CD4-positive, alpha-beta T cell treated with Interleukin-1 beta for 1 hour (primary cell): ENCODE measurements around the gene TEC.

ENCODE experiments used
- DNase-seq, 2 donors: peaks; one replicate each; pipeline ENCODE4 v3.0.0-alpha.2; 2020 to 2022

TEC gene

GRCh38 chr4:48267574-48267973 lies 2.1 kb downstream of the TEC start:
- no peak for DNase-seq

DNA sequence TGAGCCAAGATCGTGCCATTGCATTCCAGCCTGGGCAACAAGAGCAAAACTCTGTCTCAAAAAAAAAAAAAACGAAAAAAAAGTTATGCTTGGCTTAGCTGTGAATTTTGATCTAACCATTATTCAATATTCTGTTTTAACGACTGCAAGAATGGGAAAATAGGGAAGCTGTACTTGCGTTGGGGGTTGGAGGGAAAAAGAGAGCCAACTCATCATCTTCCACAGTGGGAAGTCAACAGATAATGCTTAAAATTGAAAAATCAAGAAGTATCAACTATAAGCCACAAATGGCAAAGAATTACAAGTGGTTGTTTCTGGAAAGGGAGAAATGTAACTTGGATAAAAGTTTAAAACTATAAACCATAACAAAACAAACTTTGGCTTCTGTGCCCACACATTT lies 2.9 kb downstream of the TEC start:
- no peak for DNase-seq

- DNase-seq: peak in 1 of 2 donors; percentile 4
These were observed 6.7 kb downstream of the TEC start for GRCh38 chr4:48262926-48263325.

- DNase-seq: no peak
These were observed 7.2 kb downstream of the TEC start for GRCh38 chr4:48262484-48262883.

DNA sequence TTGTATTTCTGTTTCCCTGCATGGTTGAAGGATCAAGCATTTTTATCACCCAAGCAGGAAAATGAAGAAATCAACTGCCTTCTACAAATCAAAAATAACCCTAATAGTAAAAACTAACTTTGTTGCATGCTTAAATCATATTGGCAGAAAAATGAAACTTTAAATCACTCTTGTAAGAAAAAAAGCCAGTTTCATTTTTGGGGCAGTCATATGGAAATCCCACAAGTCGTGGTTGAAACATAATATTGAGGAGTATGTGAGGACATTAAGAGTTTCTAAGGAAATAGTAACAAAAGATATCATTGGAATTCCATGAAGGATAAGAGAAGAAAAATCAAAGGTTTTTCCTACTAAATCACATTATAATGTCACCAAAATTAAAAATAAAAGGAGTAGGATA lies 8.4 kb downstream of the TEC start:
- DNase-seq: no peak

GRCh38 chr4:48259748-48260147 lies 9.9 kb downstream of the TEC start:
- no peak for DNase-seq

DNA sequence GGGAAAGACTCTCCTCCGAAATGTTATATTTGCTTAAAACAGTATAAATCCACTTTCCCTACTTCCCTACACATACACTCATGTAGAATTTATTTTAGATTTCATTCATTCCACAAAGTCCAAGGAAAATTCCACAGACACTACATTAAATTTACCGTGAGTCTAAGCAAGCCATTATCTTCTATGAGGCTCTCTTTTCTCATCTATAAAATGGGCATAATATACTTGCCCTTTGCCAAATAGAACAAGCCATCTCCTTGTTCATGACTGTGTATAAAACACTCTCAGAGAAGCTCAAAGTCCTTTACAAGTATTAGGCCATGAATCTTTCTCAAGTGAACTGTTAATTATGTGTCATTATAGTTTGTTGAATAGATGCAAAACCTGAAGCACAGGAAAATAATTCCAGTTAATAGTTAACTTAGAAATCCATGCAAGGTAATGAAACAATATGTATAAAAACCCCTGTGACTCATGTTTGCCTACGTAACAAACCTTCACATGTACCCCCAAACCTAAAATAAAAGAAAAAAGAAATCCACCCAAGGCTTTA lies 10.7 kb downstream of the TEC start:
- DNase-seq: no peak

DNA sequence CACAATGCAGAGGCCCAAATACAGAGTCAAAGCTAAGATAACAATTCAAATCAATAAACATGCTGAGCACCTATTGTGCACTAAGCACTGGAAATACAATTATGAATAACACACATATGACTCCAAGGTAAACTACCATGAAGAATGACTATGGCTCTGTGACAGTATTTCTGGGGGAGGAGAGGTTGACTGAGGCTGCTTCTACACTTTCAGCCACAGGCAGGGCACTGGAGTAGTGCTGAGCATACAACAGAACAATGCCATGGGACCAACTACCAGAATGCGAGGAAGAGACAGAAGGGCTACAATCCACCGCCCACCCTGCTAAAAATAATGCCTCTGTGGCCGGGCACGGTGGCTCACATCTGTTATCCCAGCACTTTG lies 13.7 kb downstream of the TEC start:
- no peak for DNase-seq

- no peak for DNase-seq
These were observed 14.3 kb downstream of the TEC start for GRCh38 chr4:48255072-48255958.

DNA sequence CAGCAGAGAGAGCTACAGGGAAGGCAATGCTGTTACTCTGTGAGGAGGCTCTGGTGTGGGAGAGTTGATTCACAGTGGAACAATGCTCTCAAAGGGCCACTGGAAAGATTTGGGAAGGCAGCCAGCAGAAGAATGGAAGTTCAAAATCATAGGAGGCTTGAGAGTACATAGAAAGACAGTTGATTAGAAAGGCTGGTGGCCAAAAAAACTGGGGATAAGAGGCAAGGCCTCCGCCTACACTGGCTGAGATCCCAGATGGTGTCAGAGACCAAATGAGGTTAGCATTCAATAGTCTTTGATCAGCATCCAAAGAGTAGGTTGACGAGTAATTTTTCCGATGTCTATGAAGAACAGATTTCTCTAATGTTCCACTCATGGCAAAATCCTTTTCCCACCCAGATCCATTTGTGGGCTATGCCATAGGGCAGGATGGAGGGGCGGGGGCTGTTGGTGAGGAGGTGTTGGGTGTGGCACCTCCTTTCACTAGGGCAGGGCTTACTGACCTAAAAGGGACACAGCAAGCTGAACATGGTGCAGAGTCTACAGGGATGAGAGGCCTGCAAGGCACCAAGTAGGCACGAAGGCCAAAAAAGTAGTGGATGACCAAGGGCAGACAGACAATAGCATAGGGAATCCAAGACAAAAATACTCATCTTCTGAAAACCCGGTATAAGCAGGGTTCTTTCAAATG lies 15.1 kb downstream of the TEC start:
- DNase-seq: no peak

DNA sequence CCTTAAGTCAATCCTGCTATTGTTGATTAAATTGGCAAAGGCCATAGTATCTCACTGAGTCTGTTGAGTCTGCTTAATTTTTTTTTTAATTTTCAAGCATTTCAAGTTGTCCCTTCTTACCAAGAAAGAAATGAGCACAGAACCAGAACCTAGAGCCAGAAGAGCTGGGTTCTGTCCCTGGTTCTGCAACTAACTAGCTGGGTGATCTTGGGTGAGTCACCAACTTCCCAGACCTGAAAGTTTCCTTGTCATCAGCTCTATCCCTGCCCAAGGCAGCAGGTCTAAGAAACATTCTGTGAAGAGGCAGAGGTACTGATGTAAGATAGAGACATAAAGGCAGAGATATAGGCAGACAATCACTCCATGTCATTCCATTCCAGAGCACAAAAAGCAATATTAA lies 17.3 kb downstream of the TEC start:
- DNase-seq: no peak

GRCh38 chr4:48250980-48251379 lies 18.7 kb downstream of the TEC start:
- DNase-seq: no peak

GRCh38 chr4:48250343-48250742 lies 19.3 kb downstream of the TEC start:
- DNase-seq: no peak

GRCh38 chr4:48249378-48249777 lies 20.3 kb downstream of the TEC start:
- no peak for DNase-seq

GRCh38 chr4:48248559-48248953 lies 21.1 kb downstream of the TEC start:
- DNase-seq: no peak

- DNase-seq: no peak
These were observed 21.6 kb downstream of the TEC start for GRCh38 chr4:48247878-48248558.

DNA sequence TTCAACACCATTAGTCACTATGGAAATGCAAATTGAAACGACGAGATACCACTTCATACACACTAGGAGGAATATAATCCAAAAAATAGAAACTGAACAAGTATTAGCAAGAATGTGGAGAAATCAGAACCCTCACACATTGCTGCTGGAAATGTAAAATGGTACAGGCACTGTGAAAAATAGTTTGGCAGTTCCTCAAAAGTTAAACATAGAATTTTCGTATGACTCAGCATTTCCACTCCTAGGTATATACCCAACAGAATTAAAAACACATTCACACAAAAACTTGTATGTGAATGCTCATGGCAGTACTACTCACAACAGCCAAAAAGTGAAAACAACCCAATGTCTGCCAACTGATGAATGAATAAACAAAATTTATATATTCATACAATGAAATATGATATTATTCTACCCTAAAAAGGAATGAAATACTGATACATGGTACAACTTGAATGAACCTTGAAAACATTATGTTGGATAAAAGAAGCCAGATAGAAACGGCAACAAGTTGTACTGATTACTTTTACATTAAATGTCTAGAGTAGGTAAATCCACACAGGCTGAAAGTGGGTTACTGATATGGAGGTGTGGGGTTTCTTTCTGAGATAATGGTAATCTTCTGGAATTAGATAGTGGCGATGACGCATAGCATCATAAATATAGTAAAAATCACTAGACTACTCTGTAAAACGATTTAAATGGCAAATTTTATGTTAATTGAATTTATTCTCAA lies 22.3 kb downstream of the TEC start:
- no peak for DNase-seq

DNA sequence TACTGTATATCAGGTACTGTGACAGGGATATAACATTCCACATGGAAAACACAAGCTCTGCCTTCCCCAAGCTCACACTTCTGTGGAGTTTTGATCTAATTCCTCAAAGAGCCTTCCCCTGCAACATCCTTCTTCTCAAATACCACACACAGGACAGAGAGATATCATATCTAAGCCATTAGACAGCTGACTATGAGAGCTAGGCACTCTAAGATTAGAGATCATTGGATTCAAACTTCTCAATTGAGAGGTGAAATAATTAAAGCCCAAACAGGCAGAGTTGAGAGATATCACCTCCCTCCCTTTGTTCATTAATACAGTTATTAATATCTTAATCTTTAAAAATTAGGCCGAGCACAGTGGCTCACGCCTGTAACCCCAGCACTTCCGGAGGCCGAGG lies 25.0 kb downstream of the TEC start:
- no peak for DNase-seq

GRCh38 chr4:48243887-48244286 lies 25.8 kb downstream of the TEC start:
- DNase-seq: no peak

DNA sequence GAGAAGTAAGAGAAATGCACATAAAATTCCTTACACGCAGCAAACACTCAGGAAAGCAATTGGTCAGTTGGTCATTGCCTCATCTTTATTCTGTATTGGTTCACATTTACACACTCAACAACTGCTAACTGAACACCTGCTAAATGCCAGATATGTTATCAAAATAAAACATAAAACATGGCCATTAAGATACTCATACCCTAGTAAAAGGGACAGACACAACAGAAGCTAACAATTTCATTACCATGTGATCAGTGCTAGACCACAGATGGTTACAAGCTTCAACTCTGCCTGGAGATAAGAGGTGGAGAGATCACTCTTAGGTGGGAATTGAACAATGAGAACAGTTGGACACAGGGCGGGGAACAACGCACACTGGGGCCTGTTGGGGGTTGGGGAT lies 26.2 kb downstream of the TEC start:
- DNase-seq: no peak

GRCh38 chr4:48242511-48243195 lies 27.0 kb downstream of the TEC start:
- no peak for DNase-seq

GRCh38 chr4:48241731-48242130 lies 27.9 kb downstream of the TEC start:
- no peak for DNase-seq
